ENCODE results near the gene PAOX. TPM values are rescaled to one million over a fixed set of nuclear protein-coding genes. Genes with fewer than 3 reads are reported as not detected.

Gene PAOX
- total and polyA plus RNA-seq, 4 donors, result 2.1 to 11.3 (median 6.2) TPM

DNA sequence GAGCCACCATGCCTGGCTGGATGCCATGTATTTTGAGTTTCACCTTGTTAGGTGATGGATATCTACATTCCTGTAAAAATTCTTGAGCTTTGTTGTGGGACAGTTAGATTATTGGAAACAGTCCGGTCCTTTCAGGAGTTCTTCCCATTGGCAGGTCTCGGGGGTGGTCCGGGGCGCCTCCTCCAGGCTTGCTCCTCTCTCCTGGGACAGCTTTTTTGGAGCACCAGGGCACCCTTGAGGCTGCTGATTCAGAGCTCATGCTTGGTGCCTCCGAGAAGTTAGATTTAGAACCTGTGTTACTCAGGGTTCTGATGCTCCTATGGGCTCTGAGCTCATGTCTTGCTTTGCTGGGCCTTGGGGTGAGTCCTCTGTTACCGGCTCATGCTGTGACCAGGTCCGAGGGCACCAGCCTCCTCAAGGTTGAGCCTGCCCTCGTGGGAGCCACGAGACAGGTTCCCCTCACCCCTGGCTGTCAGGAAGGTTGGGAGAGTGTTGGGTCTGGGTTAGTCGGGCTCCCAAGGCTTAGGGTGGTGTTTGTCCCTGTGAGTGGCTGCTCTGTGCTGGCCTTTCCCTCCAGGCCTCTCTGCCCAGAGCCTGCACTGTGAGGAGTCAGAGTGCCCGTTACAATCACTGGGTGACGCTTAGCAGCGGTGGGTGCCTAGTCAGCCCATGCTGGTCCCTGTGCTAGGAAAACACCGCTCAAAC is 39.4 kb downstream of the PAOX start:
- H3K9me3 ChIP-seq (ENCODE audit: control insufficient read depth, low read length), result no peaks in the 10 kb centered on the region
- intact Hi-C loops (cut with DNase I), result no loop called here
- no peak overlapping the region for H3K4me3 ChIP-seq (ENCODE audit: low read length in 2 of 2)
- H3K36me3 ChIP-seq (ENCODE audit: control insufficient read depth in 1 of 2, insufficient read depth in 2 of 2, low read length in 1 of 2), result peaks cover 0 to 2% of the 10 kb centered on the region in 2 donors
- no peak overlapping the region for H3K27ac ChIP-seq (ENCODE audit: low read depth in 1 of 2, low read length in 2 of 2)
- ATAC-seq (ENCODE audit: low FRiP score), result no peak
- no peaks in the 10 kb centered on the region for H3K4me1 ChIP-seq (ENCODE audit: control insufficient read depth in 1 of 2, insufficient read depth in 2 of 2, low read length in 2 of 2)
- peak in 1 of 2 donors; percentile 58 for DNase-seq
- H3K27me3 ChIP-seq (ENCODE audit: control insufficient read depth in 1 of 2, insufficient read depth in 2 of 2, low read length in 1 of 2), result peaks cover 0 to under 1% of the 10 kb centered on the region in 2 donors
- 95 to 96% methylated on average over 14 of the region's 14 CpGs for WGBS, 2 donors

GRCh38 chr10:133419211-133419950 is 40.3 kb downstream of the PAOX start:
- DNase-seq (peak in 1 of 2 donors; percentile 73), ATAC-seq (ENCODE audit: low FRiP score) (peak; percentile 21)
- Histone ChIP-seq H3K27ac (ENCODE audit: low read depth in 1 of 2, low read length in 2 of 2) (no peak overlapping the region), H3K36me3 (ENCODE audit: control insufficient read depth in 1 of 2, insufficient read depth in 2 of 2, low read length in 1 of 2) (peaks cover 0 to 2% of the 10 kb centered on the region in 2 donors), H3K4me1 (ENCODE audit: control insufficient read depth in 1 of 2, insufficient read depth in 2 of 2, low read length in 2 of 2) (no peaks in the 10 kb centered on the region), H3K9me3 (ENCODE audit: control insufficient read depth, low read length) (no peaks in the 10 kb centered on the region), H3K4me3 (ENCODE audit: low read length in 2 of 2) (no peak overlapping the region), H3K27me3 (ENCODE audit: control insufficient read depth in 1 of 2, insufficient read depth in 2 of 2, low read length in 1 of 2) (peaks cover 0 to 2% of the 10 kb centered on the region in 2 donors)
- intact Hi-C loops (cut with DNase I), result no loop called here
- WGBS, 2 donors, result 94 to 96% methylated on average over 34 of the region's 34 CpGs

- Histone ChIP-seq H3K27me3 (ENCODE audit: control insufficient read depth in 1 of 2, insufficient read depth in 2 of 2, low read length in 1 of 2) (peaks cover 0 to 2% of the 10 kb centered on the region in 2 donors), H3K4me1 (ENCODE audit: control insufficient read depth in 1 of 2, insufficient read depth in 2 of 2, low read length in 2 of 2) (no peaks in the 10 kb centered on the region), H3K9me3 (ENCODE audit: control insufficient read depth, low read length) (no peaks in the 10 kb centered on the region), H3K36me3 (ENCODE audit: control insufficient read depth in 1 of 2, insufficient read depth in 2 of 2, low read length in 1 of 2) (peaks cover 0 to 2% of the 10 kb centered on the region in 2 donors), H3K4me3 (ENCODE audit: low read length in 2 of 2) (no peak overlapping the region), H3K27ac (ENCODE audit: low read depth in 1 of 2, low read length in 2 of 2) (no peak overlapping the region)
- ATAC-seq (ENCODE audit: low FRiP score) (no peak), DNase-seq (peak in 1 of 2 donors; percentile 58)
- intact Hi-C loops (cut with DNase I), result no loop called here
- 92 to 93% methylated on average over 17 of the region's 17 CpGs for WGBS, 2 donors
Observed at GRCh38 chr10:133420028-133420427, 41.0 kb downstream of the PAOX start.

DNA sequence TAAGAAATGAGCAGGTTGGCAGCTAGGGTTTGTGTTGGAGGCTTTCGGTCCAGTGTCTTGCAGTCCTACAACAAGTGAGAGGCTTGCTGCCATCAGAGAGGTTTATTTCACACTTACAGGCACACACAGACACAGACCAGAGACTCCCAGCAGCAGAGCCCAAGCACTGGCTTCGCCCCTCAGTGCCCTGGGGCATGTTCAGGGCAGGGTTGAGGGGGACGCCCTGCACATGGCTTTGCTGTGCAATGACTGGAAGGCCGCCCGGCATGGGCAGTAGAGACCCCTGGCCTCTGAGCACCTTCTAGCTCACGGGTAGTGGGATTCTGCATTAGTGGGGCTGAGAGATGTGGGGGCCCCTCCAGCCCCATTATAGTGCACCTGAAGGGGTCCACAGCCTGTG is 41.5 kb downstream of the PAOX start:
- H3K27ac ChIP-seq (ENCODE audit: low read depth in 1 of 2, low read length in 2 of 2), result no peak overlapping the region
- no peak overlapping the region for H3K4me3 ChIP-seq (ENCODE audit: low read length in 2 of 2)
- peaks cover 0 to 2% of the 10 kb centered on the region in 2 donors for H3K36me3 ChIP-seq (ENCODE audit: control insufficient read depth in 1 of 2, insufficient read depth in 2 of 2, low read length in 1 of 2)
- intact Hi-C loops (cut with DNase I), result no loop called here
- no peaks in the 10 kb centered on the region for H3K9me3 ChIP-seq (ENCODE audit: control insufficient read depth, low read length)
- WGBS, 2 donors, result 85 to 96% methylated on average over 6 of the region's 6 CpGs
- H3K4me1 ChIP-seq (ENCODE audit: control insufficient read depth in 1 of 2, insufficient read depth in 2 of 2, low read length in 2 of 2), result no peaks in the 10 kb centered on the region
- DNase-seq, result peak in 1 of 2 donors; percentile 69
- ATAC-seq (ENCODE audit: low FRiP score), result no peak
- H3K27me3 ChIP-seq (ENCODE audit: control insufficient read depth in 1 of 2, insufficient read depth in 2 of 2, low read length in 1 of 2), result peaks cover 0 to 2% of the 10 kb centered on the region in 2 donors

DNA sequence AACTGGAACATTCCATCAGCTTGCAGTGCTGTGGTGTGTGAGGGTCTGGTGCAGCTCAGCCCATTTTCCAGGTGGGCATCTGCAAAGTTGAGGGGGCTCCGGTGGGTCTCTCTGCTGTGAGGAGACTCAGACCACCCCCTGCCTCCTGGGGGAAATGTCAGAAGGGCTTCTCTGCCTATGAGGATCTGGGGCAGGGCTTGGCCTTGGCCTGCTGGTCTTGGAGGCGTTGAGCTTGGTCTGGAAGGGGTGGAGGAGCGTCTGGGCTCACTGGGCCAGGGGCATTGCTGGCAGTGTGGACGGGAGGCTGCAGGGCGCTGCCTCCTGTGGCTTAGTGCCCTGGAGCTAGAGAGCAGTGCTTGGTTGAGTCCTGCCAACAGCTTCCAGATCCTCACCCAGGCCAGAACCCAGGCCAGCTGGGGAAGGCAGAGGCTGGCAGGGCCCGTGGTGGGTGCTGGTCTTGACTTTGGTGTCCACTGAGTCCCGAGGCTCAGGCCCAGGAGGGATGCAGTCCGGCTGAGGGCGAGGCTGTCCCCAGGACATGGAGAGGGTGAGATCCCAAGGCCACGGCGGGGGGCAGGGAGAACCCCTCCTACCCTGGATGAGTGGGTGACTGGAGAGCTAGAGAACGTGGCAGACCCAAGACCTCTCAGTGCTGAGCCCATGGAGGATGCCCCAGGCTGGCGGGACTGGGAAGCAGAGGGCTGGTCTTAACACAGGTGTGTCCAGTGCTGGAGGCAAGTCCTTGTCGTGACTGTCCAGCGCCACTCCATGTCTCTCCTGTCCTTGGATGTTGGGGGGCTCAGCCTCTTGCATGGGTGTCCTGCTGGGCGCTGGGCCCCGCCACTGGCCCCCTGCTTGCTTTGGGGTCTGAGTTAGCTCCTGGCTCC is 42.5 kb downstream of the PAOX start:
- Histone ChIP-seq H3K27ac (ENCODE audit: low read depth in 1 of 2, low read length in 2 of 2) (no peak overlapping the region), H3K27me3 (ENCODE audit: control insufficient read depth in 1 of 2, insufficient read depth in 2 of 2, low read length in 1 of 2) (peaks cover 0 to 2% of the 10 kb centered on the region in 2 donors), H3K36me3 (ENCODE audit: control insufficient read depth in 1 of 2, insufficient read depth in 2 of 2, low read length in 1 of 2) (peaks cover 0 to 2% of the 10 kb centered on the region in 2 donors), H3K4me1 (ENCODE audit: control insufficient read depth in 1 of 2, insufficient read depth in 2 of 2, low read length in 2 of 2) (no peaks in the 10 kb centered on the region), H3K4me3 (ENCODE audit: low read length in 2 of 2) (no peak overlapping the region), H3K9me3 (ENCODE audit: control insufficient read depth, low read length) (no peaks in the 10 kb centered on the region)
- DNase-seq (peak in 1 of 2 donors; percentile 65), ATAC-seq (ENCODE audit: low FRiP score) (peak; percentile 17)
- 67 to 74% methylated on average over 16 to 17 of the region's 17 CpGs for WGBS, 2 donors
- intact Hi-C loops (cut with DNase I), result no loop called here

DNA sequence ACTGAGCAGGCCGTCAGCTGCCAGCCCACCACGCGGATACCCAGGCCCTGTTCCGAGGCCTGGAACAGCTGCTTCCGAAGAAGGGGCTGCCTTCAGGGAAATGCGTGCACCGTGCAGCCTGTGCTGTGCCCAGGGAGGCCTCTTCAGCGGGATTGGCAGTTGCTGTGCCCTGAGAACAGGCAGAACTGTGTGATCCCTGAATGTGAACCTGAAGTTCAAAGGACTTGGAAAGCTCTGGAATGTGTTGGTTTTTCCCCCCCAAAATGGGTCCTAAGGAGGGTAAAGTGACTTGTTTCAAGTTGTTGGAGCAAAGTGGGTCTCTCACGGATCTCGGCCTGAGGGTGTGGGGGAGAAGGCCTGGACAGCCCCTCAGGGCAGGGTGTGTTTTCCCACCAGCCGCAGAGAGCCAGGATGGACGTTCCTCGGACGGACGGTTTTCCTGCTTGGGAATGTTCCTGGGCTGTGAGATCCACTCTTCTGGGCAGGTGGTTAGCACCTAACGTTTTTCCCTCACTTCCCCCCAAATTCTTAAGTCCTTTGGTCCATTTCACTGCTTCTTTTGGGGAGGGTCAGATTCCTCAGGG is 43.3 kb downstream of the PAOX start:
- Histone ChIP-seq H3K4me3 (ENCODE audit: low read length in 2 of 2) (no peak overlapping the region), H3K36me3 (ENCODE audit: control insufficient read depth in 1 of 2, insufficient read depth in 2 of 2, low read length in 1 of 2) (peaks cover 0 to 2% of the 10 kb centered on the region in 2 donors), H3K4me1 (ENCODE audit: control insufficient read depth in 1 of 2, insufficient read depth in 2 of 2, low read length in 2 of 2) (no peaks in the 10 kb centered on the region), H3K27me3 (ENCODE audit: control insufficient read depth in 1 of 2, insufficient read depth in 2 of 2, low read length in 1 of 2) (peaks cover 0 to 2% of the 10 kb centered on the region in 2 donors), H3K27ac (ENCODE audit: low read depth in 1 of 2, low read length in 2 of 2) (no peak overlapping the region), H3K9me3 (ENCODE audit: control insufficient read depth, low read length) (no peaks in the 10 kb centered on the region)
- intact Hi-C loops (cut with DNase I), result no loop called here
- WGBS, 2 donors, result 87 to 89% methylated on average over 16 of the region's 16 CpGs
- ATAC-seq (ENCODE audit: low FRiP score), result no peak
- peak in 1 of 2 donors; percentile 55 for DNase-seq

DNA sequence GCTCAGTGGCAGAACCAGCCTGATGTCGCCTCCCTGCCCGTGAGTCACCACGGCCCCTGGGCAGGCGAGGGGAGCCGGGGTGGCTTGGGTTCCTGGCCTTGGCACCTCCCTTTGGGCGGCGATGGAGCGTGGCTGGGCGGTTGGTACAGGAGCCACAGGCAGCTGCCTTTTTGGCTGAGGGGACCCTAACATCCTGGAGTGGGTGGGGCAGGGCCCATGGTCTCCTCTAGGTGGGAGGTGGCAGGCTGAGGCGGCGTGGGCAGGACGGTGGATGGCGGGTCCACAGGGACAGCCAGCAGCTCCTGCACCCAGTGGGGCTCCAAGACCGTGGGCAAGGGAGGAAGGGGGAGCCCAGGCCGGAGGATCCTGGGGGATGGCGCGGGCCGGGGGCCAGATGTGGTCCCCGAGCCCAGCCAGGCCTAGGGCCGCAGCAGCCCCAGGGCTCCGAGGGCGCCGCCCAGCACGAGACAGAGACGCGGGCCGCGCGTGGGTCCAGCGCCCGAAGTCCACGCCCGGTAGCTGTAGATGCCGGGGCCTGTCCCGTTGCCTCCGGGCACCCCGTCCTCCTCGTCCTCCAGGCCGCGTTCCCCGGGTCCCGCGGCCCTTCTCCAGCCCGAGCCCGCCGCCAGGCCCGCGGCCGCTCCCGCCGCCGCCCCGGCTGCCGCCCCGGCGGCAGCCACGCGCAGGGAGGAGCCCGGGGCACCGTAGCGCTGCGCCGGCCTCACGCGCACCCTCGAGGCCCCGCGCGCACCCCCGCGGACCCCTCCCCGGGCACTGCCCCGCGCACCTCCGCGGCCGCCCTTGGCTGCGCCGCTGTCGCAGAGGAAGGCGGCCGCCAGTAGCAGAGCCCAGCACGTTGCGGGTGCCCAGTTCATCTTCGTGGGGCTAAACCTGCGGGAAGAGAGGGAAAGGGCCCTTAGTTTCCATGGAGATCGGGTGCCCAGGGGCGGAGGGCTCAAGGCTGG is 44.0 kb downstream of the PAOX start:
- H3K36me3 ChIP-seq (ENCODE audit: control insufficient read depth in 1 of 2, insufficient read depth in 2 of 2, low read length in 1 of 2), result peaks cover 0 to 2% of the 10 kb centered on the region in 2 donors
- no peak overlapping the region for H3K27ac ChIP-seq (ENCODE audit: low read depth in 1 of 2, low read length in 2 of 2)
- intact Hi-C loops (cut with DNase I), result no loop called here
- no peaks in the 10 kb centered on the region for H3K9me3 ChIP-seq (ENCODE audit: control insufficient read depth, low read length)
- peaks cover 0 to 2% of the 10 kb centered on the region in 2 donors for H3K27me3 ChIP-seq (ENCODE audit: control insufficient read depth in 1 of 2, insufficient read depth in 2 of 2, low read length in 1 of 2)
- WGBS, 2 donors, result 17 to 21% methylated on average over 62 to 88 of the region's 88 CpGs
- no peaks in the 10 kb centered on the region for H3K4me1 ChIP-seq (ENCODE audit: control insufficient read depth in 1 of 2, insufficient read depth in 2 of 2, low read length in 2 of 2)
- DNase-seq (peak in 1 of 2 donors; percentile 73), ATAC-seq (ENCODE audit: low FRiP score) (no peak)
- peak overlapping the region in 1 of 2 donors; percentile 17 for H3K4me3 ChIP-seq (ENCODE audit: low read length in 2 of 2)

All from aorta (tissue), 5 donors.